Naive thymus-derived CD4-positive, alpha-beta T cell (primary cell): ENCODE results near the gene CEP152. TPM values are rescaled to one million over a fixed set of nuclear protein-coding genes. Genes with fewer than 3 reads are reported as not detected.

Experiments
- ATAC-seq: fragments of 150-1000 bp; cut with Tn5 transposase; 2 replicates; pipeline ENCODE4 v1.10.0; 2021; ENCODE audit warnings: mild to moderate bottlenecking, moderate library complexity
- CTCF ChIA-PET: fragments of 350-600 bp; sonication (Branson Sonifier 250); formaldehyde crosslinking; loops from one replicate; lab custom pipeline; 2021; ENCODE audit warnings: antibody characterized with exemption; lab: Charles Lee
- POLR2A ChIA-PET: fragments of 350-600 bp; sonication (Branson Sonifier 250); formaldehyde crosslinking; loops from one replicate; lab custom pipeline; 2021; ENCODE audit warnings: antibody characterized with exemption, inconsistent platforms; lab: Charles Lee
- DNase-seq, 9 donors: peaks; one replicate each; pipeline versions ENCODE4 v3.0.0 to v3.0.0-alpha.2; 2020 to 2022; ENCODE audit warnings: mixed read lengths in 1 of 9
- H3K27ac ChIP-seq: one replicate; pipeline ENCODE4 v1.7.0; 2013; ENCODE audit warnings: mild to moderate bottlenecking, low read depth, low read length, moderate library complexity
- H3K27me3 ChIP-seq, 2 donors: one replicate each; pipeline ENCODE4 v1.7.0; 2013; ENCODE audit warnings: low read length in 2 of 2, mild to moderate bottlenecking in 2 of 2, moderate library complexity in 2 of 2; ENCODE audit not compliant: control insufficient read depth in 2 of 2, insufficient read depth in 2 of 2
- H3K36me3 ChIP-seq, 3 experiments: 1 replicate in 2 of 3; 2 replicates in 1 of 3; pipeline ENCODE4 v1.7.0; 2013; ENCODE audit warnings: low read length in 3 of 3, mild to moderate bottlenecking in 3 of 3, moderate library complexity in 1 of 3; ENCODE audit not compliant: insufficient read depth in 3 of 3, control insufficient read depth in 2 of 3
- H3K4me1 ChIP-seq, 2 donors: one replicate each; pipeline ENCODE4 v1.7.0; 2013; ENCODE audit warnings: low read length in 2 of 2, mild to moderate bottlenecking in 2 of 2, moderate library complexity in 1 of 2; ENCODE audit not compliant: control insufficient read depth in 2 of 2, insufficient read depth in 2 of 2
- H3K4me3 ChIP-seq: 2 replicates; pipeline ENCODE4 v1.7.0; 2013; ENCODE audit warnings: mild to moderate bottlenecking, low read length
- H3K9me3 ChIP-seq, 3 experiments: 1 replicate in 2 of 3; 2 replicates in 1 of 3; pipeline ENCODE4 v1.7.0; 2013; ENCODE audit warnings: low read length in 3 of 3; ENCODE audit not compliant: control insufficient read depth in 2 of 3
- H3K27ac Mint-ChIP-seq, 9 donors: one replicate each; pipeline ENCODE4 v1.8.0; 2020 to 2022; ENCODE audit warnings: mixed read lengths in 9 of 9, mild to moderate bottlenecking in 8 of 9, moderate library complexity in 5 of 9, inconsistent platforms in 2 of 9
- H3K27me3 Mint-ChIP-seq, 5 donors: one replicate each; pipeline ENCODE4 v1.8.0; 2021 to 2022; ENCODE audit warnings: mixed read lengths in 5 of 5, mild to moderate bottlenecking in 1 of 5
- H3K36me3 Mint-ChIP-seq, 5 donors: one replicate each; pipeline ENCODE4 v1.8.0; 2020 to 2022; ENCODE audit warnings: mixed read lengths in 5 of 5, mild to moderate bottlenecking in 3 of 5, inconsistent platforms in 1 of 5
- H3K4me1 Mint-ChIP-seq, 7 donors: one replicate each; pipeline ENCODE4 v1.8.0; 2020 to 2022; ENCODE audit warnings: mixed read lengths in 7 of 7, mild to moderate bottlenecking in 3 of 7, inconsistent platforms in 1 of 7
- H3K4me3 Mint-ChIP-seq, 10 donors: one replicate each; pipeline ENCODE4 v1.8.0; 2020 to 2022; ENCODE audit warnings: mild to moderate bottlenecking in 10 of 10, mixed read lengths in 10 of 10, moderate library complexity in 6 of 10, inconsistent platforms in 2 of 10
- H3K9me3 Mint-ChIP-seq, 11 donors: one replicate each; pipeline ENCODE4 v1.8.0; 2020 to 2022; ENCODE audit warnings: mixed read lengths in 11 of 11, mild to moderate bottlenecking in 4 of 11, inconsistent platforms in 1 of 11, moderate library complexity in 1 of 11
- intact Hi-C, 2 donors: fragments of 100-400 bp; cut with micrococcal nuclease; formaldehyde crosslinking; loops; one replicate each; pipeline ENCODE4 v1.15.1; 2023
- polyA plus RNA-seq, 2 donors: library from polyadenylated mRNA; unstranded; fragments of 300-500 nt; fragmentation: Illumina TruSeq; gene quantifications; one replicate each; pipeline ENCODE4 v1.2.3, GENCODE V29; 2021
- total RNA-seq, 6 experiments: library from RNA in 5 of 6; stranded (reverse) in 5 of 6; gene quantifications; 1 replicate in 5 of 6; 2 replicates in 1 of 6; pipeline ENCODE4 v1.2.3 and lab custom pipeline; 2021 to 2026

The CEP152 gene
- total and polyA plus RNA-seq, 7 experiments from 2014 or later = 3.5 to 26.3 (median 8.6) TPM

DNA sequence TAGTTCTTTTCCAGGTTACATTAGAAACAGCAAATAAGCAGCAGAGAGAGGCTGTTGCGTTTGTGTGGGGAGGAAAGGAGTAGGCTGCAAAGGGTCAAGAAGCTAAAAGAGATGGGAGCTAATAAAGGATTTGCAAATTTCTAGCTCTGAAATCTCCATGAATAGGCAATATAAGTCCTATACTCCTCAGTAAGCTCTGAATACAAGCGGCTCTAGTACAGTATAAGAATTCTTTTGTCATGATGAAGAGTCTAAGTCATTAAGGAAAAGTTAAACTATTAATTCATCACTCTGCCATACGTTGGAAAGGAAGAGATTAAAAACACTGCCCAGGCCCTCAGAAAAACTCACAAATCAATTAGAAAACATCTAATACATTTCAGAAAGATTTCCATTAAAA lies 59.3 kb downstream of the CEP152 start:
- Histone ChIP-seq H3K9me3 (no peaks in the 10 kb centered on the region), H3K27ac (no peak overlapping the region), H3K27me3 (no peaks in the 10 kb centered on the region), H3K4me3 (no peak overlapping the region), H3K4me1 (no peaks in the 10 kb centered on the region), H3K36me3 (peaks cover 0 to 4% (median 0%) of the 10 kb centered on the region in 3 experiments)
- H3K27ac Mint-ChIP-seq = no peak overlapping the region
- H3K36me3 Mint-ChIP-seq = peaks cover 14 to 64% (median 53%) of the 10 kb centered on the region in 5 donors
- no peaks in the 10 kb centered on the region for H3K9me3 Mint-ChIP-seq
- no peaks in the 10 kb centered on the region for H3K4me1 Mint-ChIP-seq
- no peaks in the 10 kb centered on the region for H3K27me3 Mint-ChIP-seq
- no peak for DNase-seq
- H3K4me3 Mint-ChIP-seq = no peak overlapping the region
- ChIA-PET CTCF (no interaction called here), POLR2A (no interaction called here)
- intact Hi-C loops = no loop called here
- ATAC-seq = no peak

DNA sequence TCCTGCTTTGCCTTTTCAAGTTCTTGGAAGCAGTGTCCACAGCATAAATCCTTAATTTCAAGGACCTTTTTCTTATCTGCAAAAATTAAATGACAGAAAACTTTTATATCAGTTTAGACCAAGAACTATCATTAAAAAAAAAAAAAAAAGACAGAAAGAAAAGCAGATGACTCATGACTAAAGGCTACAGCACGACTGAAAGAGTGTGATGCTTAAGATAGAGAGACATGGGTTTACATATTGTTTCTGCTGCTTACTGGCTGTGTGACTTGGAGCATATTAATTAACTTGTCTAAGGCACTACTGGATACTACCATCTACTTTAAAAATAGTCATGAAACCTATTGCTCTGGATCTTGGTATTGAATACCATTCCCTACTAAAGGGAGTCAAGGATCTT lies 62.3 kb downstream of the CEP152 start:
- Histone ChIP-seq H3K36me3 (no peaks in the 10 kb centered on the region), H3K27ac (no peak overlapping the region), H3K4me3 (no peak overlapping the region), H3K27me3 (no peaks in the 10 kb centered on the region), H3K9me3 (no peaks in the 10 kb centered on the region), H3K4me1 (no peaks in the 10 kb centered on the region)
- no peak overlapping the region for H3K27ac Mint-ChIP-seq
- no peaks in the 10 kb centered on the region for H3K27me3 Mint-ChIP-seq
- H3K4me1 Mint-ChIP-seq = no peaks in the 10 kb centered on the region
- intact Hi-C loops = no loop called here
- no peak overlapping the region for H3K4me3 Mint-ChIP-seq
- no peak for DNase-seq
- ATAC-seq = no peak
- H3K36me3 Mint-ChIP-seq = peaks cover 6 to 66% (median 49%) of the 10 kb centered on the region in 5 donors
- CTCF ChIA-PET = no interaction called here
- H3K9me3 Mint-ChIP-seq = no peaks in the 10 kb centered on the region
- POLR2A ChIA-PET = no interaction called here

DNA sequence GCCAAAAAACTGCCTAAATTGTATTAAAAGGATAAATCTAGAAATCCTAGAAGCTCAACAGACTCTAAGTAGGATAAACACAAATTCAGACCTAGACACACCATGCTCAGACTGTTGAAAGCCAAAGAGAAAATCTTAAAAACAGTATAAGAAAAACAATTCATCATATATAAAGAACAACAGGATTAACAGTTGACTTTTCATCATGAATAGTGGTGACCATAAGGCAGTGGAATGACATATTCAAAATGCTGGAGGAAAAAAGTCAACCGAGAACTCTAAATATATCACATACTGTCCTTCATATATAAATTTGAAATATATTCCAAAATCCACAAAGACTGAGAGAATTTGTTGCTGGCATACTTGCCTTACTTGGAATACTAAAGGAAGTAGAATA lies 77.3 kb downstream of the CEP152 start:
- H3K36me3 Mint-ChIP-seq = peaks cover 13 to 79% (median 74%) of the 10 kb centered on the region in 5 donors
- H3K9me3 Mint-ChIP-seq = peaks cover 3 to 45% (median 21%) of the 10 kb centered on the region in 11 donors
- ATAC-seq (no peak), DNase-seq (no peak)
- Histone ChIP-seq H3K27ac (no peak overlapping the region), H3K4me3 (no peak overlapping the region), H3K4me1 (no peaks in the 10 kb centered on the region), H3K36me3 (peaks cover 0 to 3% (median 0%) of the 10 kb centered on the region in 3 experiments), H3K27me3 (no peaks in the 10 kb centered on the region), H3K9me3 (no peaks in the 10 kb centered on the region)
- no peak overlapping the region for H3K27ac Mint-ChIP-seq
- ChIA-PET POLR2A (no interaction called here), CTCF (no interaction called here)
- intact Hi-C loops = no loop called here
- no peaks in the 10 kb centered on the region for H3K27me3 Mint-ChIP-seq
- H3K4me3 Mint-ChIP-seq = no peak overlapping the region
- no peaks in the 10 kb centered on the region for H3K4me1 Mint-ChIP-seq

DNA sequence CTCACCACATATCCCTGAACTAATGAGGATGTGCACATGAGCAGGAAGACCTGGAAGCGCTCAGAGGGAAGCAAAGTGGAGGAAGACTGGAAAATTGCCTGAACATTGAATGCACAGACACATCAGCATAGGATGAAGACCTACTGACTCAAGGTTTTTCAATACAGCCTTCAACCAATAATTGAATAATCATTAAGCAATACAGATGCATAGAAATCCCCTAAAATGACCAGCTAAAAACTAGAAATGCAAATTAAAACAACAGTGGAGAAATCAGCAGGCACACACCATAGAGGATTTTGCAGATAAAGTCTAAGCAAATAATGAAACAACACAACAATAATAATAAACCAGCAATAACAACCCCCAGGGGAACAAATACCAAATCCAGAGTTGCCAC lies 80.4 kb downstream of the CEP152 start:
- ChIA-PET POLR2A (interaction anchor here (0.6 kb wide), 1 partner anchor 1595 kb away, joined by 4 read pairs; no protein-coding TSS in a partner anchor), CTCF (no interaction called here)
- Histone ChIP-seq H3K4me1 (no peaks in the 10 kb centered on the region), H3K27me3 (no peaks in the 10 kb centered on the region), H3K27ac (no peak overlapping the region), H3K9me3 (no peaks in the 10 kb centered on the region), H3K36me3 (no peaks in the 10 kb centered on the region), H3K4me3 (no peak overlapping the region)
- intact Hi-C loops = no loop called here
- peak overlapping the region in 1 of 9 donors; percentile 21 for H3K27ac Mint-ChIP-seq
- no peak for DNase-seq
- no peaks in the 10 kb centered on the region for H3K4me1 Mint-ChIP-seq
- no peak overlapping the region for H3K4me3 Mint-ChIP-seq
- H3K9me3 Mint-ChIP-seq = peaks cover 0 to 33% (median 13%) of the 10 kb centered on the region in 11 donors
- peaks cover 4 to 65% (median 56%) of the 10 kb centered on the region in 5 donors for H3K36me3 Mint-ChIP-seq
- no peak for ATAC-seq
- H3K27me3 Mint-ChIP-seq = no peaks in the 10 kb centered on the region

DNA sequence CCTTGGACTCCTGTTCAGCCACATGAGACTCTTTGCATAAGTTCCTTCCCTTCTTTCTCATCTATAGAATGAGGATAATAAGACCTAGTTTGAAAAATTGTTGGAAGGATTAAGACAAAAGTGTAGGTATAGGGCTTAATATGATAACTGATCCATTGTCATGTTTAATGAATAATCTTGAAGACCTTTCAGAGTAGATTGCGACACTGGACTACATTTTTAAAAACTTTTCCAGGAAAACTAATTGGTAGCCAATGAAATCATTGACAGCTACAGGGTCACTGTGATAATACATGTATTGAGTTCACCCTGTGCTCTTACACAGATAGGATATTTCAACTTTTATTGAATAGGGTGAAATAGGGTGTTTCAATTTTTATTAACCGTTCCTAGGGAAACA lies 86.9 kb downstream of the CEP152 start:
- Histone ChIP-seq H3K4me3 (no peak overlapping the region), H3K27me3 (no peaks in the 10 kb centered on the region), H3K27ac (no peak overlapping the region), H3K4me1 (no peaks in the 10 kb centered on the region), H3K36me3 (no peaks in the 10 kb centered on the region), H3K9me3 (no peaks in the 10 kb centered on the region)
- ChIA-PET POLR2A (no interaction called here), CTCF (no interaction called here)
- H3K9me3 Mint-ChIP-seq = no peaks in the 10 kb centered on the region
- DNase-seq (no peak), ATAC-seq (no peak)
- no peak overlapping the region for H3K4me3 Mint-ChIP-seq
- H3K4me1 Mint-ChIP-seq = no peaks in the 10 kb centered on the region
- peaks cover 4 to 22% (median 17%) of the 10 kb centered on the region in 5 donors for H3K36me3 Mint-ChIP-seq
- H3K27me3 Mint-ChIP-seq = peaks cover 0 to 6% (median 5%) of the 10 kb centered on the region in 5 donors
- no peak overlapping the region for H3K27ac Mint-ChIP-seq
- intact Hi-C loops = no loop called here

DNA sequence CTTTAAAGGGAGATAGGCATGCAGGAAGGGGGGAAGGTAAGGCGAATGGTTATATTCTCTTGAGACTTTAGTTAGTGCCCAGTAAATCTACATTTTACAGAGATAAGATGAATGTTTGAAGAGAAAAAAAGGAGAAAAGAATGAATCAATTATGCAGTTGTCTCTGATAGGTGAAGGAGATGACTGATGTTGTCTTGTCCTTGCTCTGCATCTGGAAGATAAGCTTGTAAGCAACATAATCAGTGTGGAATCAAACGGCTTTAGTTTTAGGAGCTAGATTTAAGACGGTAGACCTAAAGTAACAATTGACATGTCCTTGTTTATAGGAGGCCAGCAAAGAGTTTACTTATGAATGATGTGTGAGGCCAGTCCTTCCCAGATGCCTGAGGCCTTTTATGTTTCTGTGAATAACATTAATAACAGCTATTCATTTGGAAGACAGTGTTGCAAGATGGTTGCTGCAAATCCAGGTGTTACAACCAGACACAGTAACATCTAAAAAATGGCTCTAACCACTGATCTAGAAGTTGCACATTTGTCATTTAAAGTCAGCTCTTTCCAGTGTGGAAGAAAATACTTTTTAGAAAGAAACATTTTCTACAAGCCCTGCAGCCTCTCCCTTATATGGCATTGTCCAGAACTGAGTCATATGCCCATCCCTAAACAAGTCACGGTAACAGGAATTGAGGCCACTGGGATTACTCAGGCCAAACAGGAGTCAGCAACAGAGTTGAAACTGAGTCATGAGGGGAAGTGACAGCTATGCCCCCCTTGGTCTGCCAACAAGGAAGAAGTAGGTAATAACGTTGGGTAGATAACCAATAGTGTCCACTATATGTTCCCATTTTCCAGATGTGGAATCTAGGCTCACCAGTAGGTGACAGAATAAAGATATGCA lies 87.9 kb downstream of the CEP152 start:
- Mint-ChIP-seq H3K4me3 (no peak overlapping the region), H3K27ac (no peak overlapping the region), H3K27me3 (peaks cover 0 to 6% (median 5%) of the 10 kb centered on the region in 5 donors), H3K4me1 (no peaks in the 10 kb centered on the region), H3K36me3 (peaks cover 0 to 14% (median 12%) of the 10 kb centered on the region in 5 donors), H3K9me3 (no peaks in the 10 kb centered on the region)
- Histone ChIP-seq H3K27ac (no peak overlapping the region), H3K27me3 (no peaks in the 10 kb centered on the region), H3K4me1 (no peaks in the 10 kb centered on the region), H3K4me3 (no peak overlapping the region), H3K36me3 (no peaks in the 10 kb centered on the region), H3K9me3 (no peaks in the 10 kb centered on the region)
- ATAC-seq (no peak), DNase-seq (no peak)
- ChIA-PET POLR2A (no interaction called here), CTCF (interaction anchor here (0.8 kb wide), 1 partner anchor 21 kb away, joined by 3 read pairs; no protein-coding TSS in a partner anchor)
- intact Hi-C loops = no loop called here
